Measurements from ENCODE around the gene SOS1.

SOS1 gene

DNA sequence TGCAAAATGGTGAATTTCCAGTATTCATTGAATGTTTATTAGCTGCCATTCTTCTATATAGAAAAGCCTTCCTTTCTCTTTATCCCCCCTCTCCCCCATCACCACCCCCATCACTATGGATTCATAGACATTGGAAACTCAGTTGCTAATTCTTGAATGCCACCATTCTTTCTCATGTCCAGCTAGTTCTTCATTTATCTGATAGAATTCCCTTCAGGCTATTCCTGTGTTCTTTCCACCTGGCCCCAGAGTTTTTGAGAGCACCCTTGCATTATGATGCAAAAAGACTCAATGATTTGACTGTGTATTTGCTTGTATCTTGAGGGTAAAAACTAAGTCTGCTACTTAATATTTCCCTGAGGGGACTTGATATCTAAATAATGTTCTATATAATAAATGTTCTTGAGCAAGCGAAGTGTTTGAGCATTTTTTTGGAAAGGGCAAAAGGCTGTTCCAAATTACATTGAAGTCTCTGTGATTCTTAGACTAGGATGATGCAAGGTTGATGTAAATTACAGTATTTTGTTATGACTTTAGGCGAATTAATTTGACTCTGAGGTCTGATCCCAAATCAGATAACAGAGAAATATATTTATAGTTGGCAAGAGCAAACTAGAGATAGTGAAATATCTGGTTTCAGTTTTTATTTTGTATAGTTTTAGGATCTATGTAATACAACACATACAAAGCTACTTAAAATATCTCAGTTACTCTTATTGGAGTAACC, 18.8 kb upstream of the SOS1 start:
- TF ChIP-seq SIN3A (IDR thresholded peaks at IDR 0.05; ENCODE audit: borderline replicate concordance, insufficient read depth, low read length) (no peak), POLR2AphosphoS5 (IDR thresholded peaks at IDR 0.05; ENCODE audit: low read depth, low read length) (no peak), TAF1 (IDR thresholded peaks at IDR 0.05; ENCODE audit: borderline replicate concordance, insufficient read depth, low read length) (no peak), FOXP2 (optimal IDR thresholded peaks at IDR 0.05; ENCODE audit: borderline replicate concordance, extremely low read depth, extremely low read length, insufficient read depth) (no peak)
- TF ChIP-seq, protein P1, sequence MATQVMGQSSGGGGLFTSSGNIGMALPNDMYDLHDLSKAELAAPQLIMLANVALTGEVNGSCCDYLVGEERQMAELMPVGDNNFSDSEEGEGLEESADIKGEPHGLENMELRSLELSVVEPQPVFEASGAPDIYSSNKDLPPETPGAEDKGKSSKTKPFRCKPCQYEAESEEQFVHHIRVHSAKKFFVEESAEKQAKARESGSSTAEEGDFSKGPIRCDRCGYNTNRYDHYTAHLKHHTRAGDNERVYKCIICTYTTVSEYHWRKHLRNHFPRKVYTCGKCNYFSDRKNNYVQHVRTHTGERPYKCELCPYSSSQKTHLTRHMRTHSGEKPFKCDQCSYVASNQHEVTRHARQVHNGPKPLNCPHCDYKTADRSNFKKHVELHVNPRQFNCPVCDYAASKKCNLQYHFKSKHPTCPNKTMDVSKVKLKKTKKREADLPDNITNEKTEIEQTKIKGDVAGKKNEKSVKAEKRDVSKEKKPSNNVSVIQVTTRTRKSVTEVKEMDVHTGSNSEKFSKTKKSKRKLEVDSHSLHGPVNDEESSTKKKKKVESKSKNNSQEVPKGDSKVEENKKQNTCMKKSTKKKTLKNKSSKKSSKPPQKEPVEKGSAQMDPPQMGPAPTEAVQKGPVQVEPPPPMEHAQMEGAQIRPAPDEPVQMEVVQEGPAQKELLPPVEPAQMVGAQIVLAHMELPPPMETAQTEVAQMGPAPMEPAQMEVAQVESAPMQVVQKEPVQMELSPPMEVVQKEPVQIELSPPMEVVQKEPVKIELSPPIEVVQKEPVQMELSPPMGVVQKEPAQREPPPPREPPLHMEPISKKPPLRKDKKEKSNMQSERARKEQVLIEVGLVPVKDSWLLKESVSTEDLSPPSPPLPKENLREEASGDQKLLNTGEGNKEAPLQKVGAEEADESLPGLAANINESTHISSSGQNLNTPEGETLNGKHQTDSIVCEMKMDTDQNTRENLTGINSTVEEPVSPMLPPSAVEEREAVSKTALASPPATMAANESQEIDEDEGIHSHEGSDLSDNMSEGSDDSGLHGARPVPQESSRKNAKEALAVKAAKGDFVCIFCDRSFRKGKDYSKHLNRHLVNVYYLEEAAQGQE (IDR thresholded peaks at IDR 0.05; ENCODE audit: insufficient read depth in 1 of 2, low read depth in 2 of 2, low read length in 2 of 2), result no peak

DNA sequence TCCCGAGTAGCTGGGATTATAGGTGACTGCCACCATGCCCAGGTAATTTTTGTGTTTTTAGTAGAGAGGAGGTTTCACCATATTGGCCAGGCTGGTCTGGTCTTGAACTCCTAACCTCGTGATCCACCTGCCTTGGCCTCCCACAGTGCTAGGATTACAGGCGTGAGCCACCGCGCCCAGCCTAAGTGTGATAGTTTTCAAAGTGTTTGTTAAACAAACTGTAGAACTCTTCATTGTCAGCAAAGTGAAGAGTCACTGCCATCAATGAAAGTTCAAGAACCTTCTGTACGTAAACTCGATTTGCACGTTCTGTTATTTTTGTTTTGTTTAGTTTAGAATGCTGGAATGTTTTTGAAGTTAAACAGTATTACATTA, 18.0 kb upstream of the SOS1 start:
- TF ChIP-seq TAF1 (IDR thresholded peaks at IDR 0.05; ENCODE audit: borderline replicate concordance, insufficient read depth, low read length) (no peak), SIN3A (IDR thresholded peaks at IDR 0.05; ENCODE audit: borderline replicate concordance, insufficient read depth, low read length) (no peak), POLR2AphosphoS5 (IDR thresholded peaks at IDR 0.05; ENCODE audit: low read depth, low read length) (no peak), FOXP2 (optimal IDR thresholded peaks at IDR 0.05; ENCODE audit: borderline replicate concordance, extremely low read depth, extremely low read length, insufficient read depth) (no peak)
- TF ChIP-seq, protein P1 (IDR thresholded peaks at IDR 0.05; ENCODE audit: insufficient read depth in 1 of 2, low read depth in 2 of 2, low read length in 2 of 2), result no peak

DNA sequence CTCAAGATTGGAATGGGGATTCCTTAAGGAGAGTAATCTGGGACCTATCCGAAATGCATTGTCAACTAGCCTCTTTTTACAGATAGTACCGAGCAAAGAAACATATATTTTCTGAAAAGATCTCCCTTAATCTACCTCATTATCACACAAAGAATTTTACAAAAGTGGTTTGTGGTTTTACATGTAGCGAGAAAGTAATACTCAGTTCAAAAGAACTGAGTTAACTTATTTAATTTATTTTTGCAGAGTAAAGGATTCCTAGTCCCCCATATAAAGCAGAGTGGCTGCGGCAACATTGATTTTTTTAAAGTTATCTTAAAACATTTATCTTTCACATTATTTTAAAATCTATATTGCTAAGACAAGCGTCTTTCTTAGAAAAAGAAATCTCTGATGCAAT, 15.9 kb upstream of the SOS1 start:
- TF ChIP-seq SIN3A (IDR thresholded peaks at IDR 0.05; ENCODE audit: borderline replicate concordance, insufficient read depth, low read length) (no peak), POLR2AphosphoS5 (IDR thresholded peaks at IDR 0.05; ENCODE audit: low read depth, low read length) (no peak), FOXP2 (optimal IDR thresholded peaks at IDR 0.05; ENCODE audit: borderline replicate concordance, extremely low read depth, extremely low read length, insufficient read depth) (no peak), TAF1 (IDR thresholded peaks at IDR 0.05; ENCODE audit: borderline replicate concordance, insufficient read depth, low read length) (no peak)
- TF ChIP-seq, protein P1 (IDR thresholded peaks at IDR 0.05; ENCODE audit: insufficient read depth in 1 of 2, low read depth in 2 of 2, low read length in 2 of 2), result no peak

DNA sequence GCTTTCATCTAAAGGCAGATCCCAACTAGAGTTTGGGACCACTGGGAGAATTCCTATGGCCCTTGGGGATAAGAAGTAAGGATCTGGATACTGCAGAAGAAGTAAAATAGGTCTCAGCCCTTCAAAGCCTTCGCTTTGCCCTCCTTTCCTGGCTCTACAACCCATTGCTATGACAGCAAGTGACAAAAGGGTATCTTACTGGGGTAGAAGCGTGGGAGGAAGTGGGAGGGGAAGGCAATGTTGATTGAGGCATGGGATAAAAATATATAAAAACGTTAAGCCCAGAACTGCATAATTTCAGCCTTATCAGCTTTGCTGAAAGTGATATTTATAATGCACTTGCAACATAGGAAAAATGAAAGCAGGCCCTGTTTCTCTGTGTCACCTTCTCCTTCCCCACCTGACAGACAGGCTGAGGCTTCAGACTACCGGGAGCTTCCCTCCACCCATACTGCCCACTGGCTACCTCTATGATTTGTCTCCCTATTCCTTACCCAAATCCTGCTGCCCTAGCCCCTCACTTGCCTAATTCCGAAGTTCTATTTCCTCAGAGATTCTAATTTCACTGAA, 14.9 kb upstream of the SOS1 start:
- TF ChIP-seq, protein P1 (IDR thresholded peaks at IDR 0.05; ENCODE audit: insufficient read depth in 1 of 2, low read depth in 2 of 2, low read length in 2 of 2), result no peak
- TF ChIP-seq POLR2AphosphoS5 (IDR thresholded peaks at IDR 0.05; ENCODE audit: low read depth, low read length) (no peak), SIN3A (IDR thresholded peaks at IDR 0.05; ENCODE audit: borderline replicate concordance, insufficient read depth, low read length) (no peak), FOXP2 (optimal IDR thresholded peaks at IDR 0.05; ENCODE audit: borderline replicate concordance, extremely low read depth, extremely low read length, insufficient read depth) (no peak), TAF1 (IDR thresholded peaks at IDR 0.05; ENCODE audit: borderline replicate concordance, insufficient read depth, low read length) (no peak)
